Measurements from ENCODE around the gene C3orf80.

DNA sequence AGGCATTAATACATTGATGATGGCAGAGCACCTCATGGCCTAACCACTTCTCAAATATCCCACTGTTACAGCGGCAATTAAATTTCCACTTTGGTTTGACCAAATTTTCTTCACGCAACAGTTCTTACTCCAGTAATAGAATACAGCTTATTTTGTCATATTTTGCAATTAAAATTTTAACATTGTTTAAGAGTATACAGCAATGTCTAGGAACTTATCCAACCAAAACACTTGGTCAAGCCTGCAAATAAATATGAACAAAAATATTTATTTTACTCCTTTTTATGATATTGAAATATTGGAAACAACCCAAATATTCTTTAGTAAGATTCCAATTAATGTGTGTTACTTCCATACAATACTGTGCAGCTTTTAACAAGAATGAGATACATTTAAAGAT, 45.3 kb upstream of the C3orf80 start:
- TF ChIP-seq, protein P1, sequence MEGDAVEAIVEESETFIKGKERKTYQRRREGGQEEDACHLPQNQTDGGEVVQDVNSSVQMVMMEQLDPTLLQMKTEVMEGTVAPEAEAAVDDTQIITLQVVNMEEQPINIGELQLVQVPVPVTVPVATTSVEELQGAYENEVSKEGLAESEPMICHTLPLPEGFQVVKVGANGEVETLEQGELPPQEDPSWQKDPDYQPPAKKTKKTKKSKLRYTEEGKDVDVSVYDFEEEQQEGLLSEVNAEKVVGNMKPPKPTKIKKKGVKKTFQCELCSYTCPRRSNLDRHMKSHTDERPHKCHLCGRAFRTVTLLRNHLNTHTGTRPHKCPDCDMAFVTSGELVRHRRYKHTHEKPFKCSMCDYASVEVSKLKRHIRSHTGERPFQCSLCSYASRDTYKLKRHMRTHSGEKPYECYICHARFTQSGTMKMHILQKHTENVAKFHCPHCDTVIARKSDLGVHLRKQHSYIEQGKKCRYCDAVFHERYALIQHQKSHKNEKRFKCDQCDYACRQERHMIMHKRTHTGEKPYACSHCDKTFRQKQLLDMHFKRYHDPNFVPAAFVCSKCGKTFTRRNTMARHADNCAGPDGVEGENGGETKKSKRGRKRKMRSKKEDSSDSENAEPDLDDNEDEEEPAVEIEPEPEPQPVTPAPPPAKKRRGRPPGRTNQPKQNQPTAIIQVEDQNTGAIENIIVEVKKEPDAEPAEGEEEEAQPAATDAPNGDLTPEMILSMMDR (IDR thresholded peaks at IDR 0.05): no peak
- no peak for TF ChIP-seq POLR2A (IDR thresholded peaks at IDR 0.05)
- TF ChIP-seq POLR2AphosphoS5 (IDR thresholded peaks at IDR 0.05): no peak
